Peyer's patch (tissue), 4 donors: ENCODE measurements around the gene ING4. TPM values are rescaled to one million over a fixed set of nuclear protein-coding genes. Genes with fewer than 3 reads are reported as not detected.

Experiments used
- DNase-seq, 3 donors: peaks; one replicate each; pipeline ENCODE4 v3.0.0-alpha.2; 2017 to 2019
- H3K27ac ChIP-seq, 4 donors: fragments of 200-600 bp; sonication (generic); one replicate each; pipeline ENCODE4 v1.5.1; 2016 to 2019
- H3K27me3 ChIP-seq, 2 donors: fragments of 200-600 bp; sonication (generic); one replicate each; pipeline ENCODE4 v1.5.1; 2019
- H3K36me3 ChIP-seq, 3 donors: fragments of 200-600 bp; sonication (generic); one replicate each; pipeline ENCODE4 v1.5.1; 2016 to 2019
- H3K4me1 ChIP-seq, 4 donors: fragments of 200-600 bp; sonication (generic); one replicate each; pipeline ENCODE4 v1.5.1; 2016 to 2019
- H3K4me3 ChIP-seq, 4 donors: fragments of 200-600 bp; sonication (generic); 1 replicate in 3 of 4; 2 replicates in 1 of 4; pipeline ENCODE4 v1.5.1; 2016 to 2019; ENCODE audit warnings: mild to moderate bottlenecking in 1 of 4
- H3K9me3 ChIP-seq, 4 donors: fragments of 200-600 bp; sonication (generic); one replicate each; pipeline ENCODE4 v1.5.1; 2016 to 2019; ENCODE audit warnings: mild to moderate bottlenecking in 1 of 4
- CTCF ChIP-seq, 6 experiments: fragments of 450-650 bp in 4 of 6; fragments of 200-600 bp in 2 of 6; sonication (generic) in 1 of 6; IDR thresholded peaks; one replicate each; pipeline ENCODE4 v1.5.1; 2017 to 2019; ENCODE audit warnings: antibody characterized with exemption in 6 of 6, mild to moderate bottlenecking in 3 of 6, moderate library complexity in 1 of 6
- POLR2A ChIP-seq, 2 donors: fragments of 450-650 bp; IDR thresholded peaks; one replicate each; pipeline ENCODE4 v1.5.1; 2017; ENCODE audit warnings: antibody characterized with exemption in 2 of 2, mild to moderate bottlenecking in 2 of 2, moderate library complexity in 2 of 2
- total RNA-seq, 4 donors: library from RNA; depleted of rRNA; stranded (reverse); fragments of >200 nt; gene quantifications; one replicate each; pipeline ENCODE4 v1.1.0, GENCODE V29; 2016

Gene ING4
- total RNA-seq, 4 donors from 2014 or later, result 32.6 to 109 (median 45.4) TPM

- Histone ChIP-seq H3K4me1 (peaks cover 0 to 10% (median 4%) of the 10 kb centered on the region in 4 donors), H3K27me3 (no peaks in the 10 kb centered on the region), H3K4me3 (peak overlapping the region; percentile 71 to 95 (median 72)), H3K9me3 (no peaks in the 10 kb centered on the region), H3K27ac (peak overlapping the region; percentile 69 to 83 (median 73)), H3K36me3 (peaks cover 0 to 18% (median 0%) of the 10 kb centered on the region in 3 donors)
- no peak for DNase-seq
- TF ChIP-seq POLR2A (IDR thresholded peaks at IDR 0.05) (no peak), CTCF (IDR thresholded peaks at IDR 0.05) (no peak)
Observed at GRCh38 chr12:6662602-6662905, 365 bp downstream of the ING4 start.

DNA sequence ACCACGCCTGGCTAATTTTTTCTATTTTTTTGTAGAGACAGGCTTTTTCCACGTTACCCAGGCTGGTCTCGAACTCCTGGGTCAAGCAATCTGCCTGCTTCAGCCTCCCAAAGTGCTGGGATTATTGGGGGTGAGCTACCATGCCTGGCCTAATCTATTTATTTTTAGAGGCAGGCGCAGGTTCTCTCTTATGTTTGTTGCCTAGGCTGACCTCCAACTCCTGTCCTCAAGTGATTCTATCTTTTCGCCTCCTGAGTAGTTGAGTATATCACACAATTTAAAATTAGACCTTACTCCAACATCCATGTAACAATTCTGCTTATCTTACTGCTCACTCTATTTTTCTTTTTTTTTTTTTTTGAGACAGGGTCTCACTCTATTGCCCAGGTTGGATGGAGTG, 8.9 kb downstream of the ING4 start:
- Histone ChIP-seq H3K36me3 (peaks cover 0 to 83% (median 0%) of the 10 kb centered on the region in 3 donors), H3K27ac (no peak overlapping the region), H3K9me3 (no peaks in the 10 kb centered on the region), H3K27me3 (no peaks in the 10 kb centered on the region), H3K4me3 (no peak overlapping the region), H3K4me1 (no peaks in the 10 kb centered on the region)
- TF ChIP-seq CTCF (IDR thresholded peaks at IDR 0.05), result no peak
- no peak for TF ChIP-seq POLR2A (IDR thresholded peaks at IDR 0.05)
- DNase-seq, result no peak

- Histone ChIP-seq H3K36me3 (peaks cover 0 to 86% (median 0%) of the 10 kb centered on the region in 3 donors), H3K4me3 (no peak overlapping the region), H3K4me1 (no peaks in the 10 kb centered on the region), H3K27ac (no peak overlapping the region), H3K27me3 (no peaks in the 10 kb centered on the region), H3K9me3 (no peaks in the 10 kb centered on the region)
- TF ChIP-seq CTCF (IDR thresholded peaks at IDR 0.05) (no peak), POLR2A (IDR thresholded peaks at IDR 0.05) (no peak)
- no peak for DNase-seq
Observed at GRCh38 chr12:6653342-6653741, 9.6 kb downstream of the ING4 start.

GRCh38 chr12:6652391-6652790, 10.5 kb downstream of the ING4 start:
- Histone ChIP-seq H3K36me3 (peaks cover 0 to 82% (median 0%) of the 10 kb centered on the region in 3 donors), H3K27ac (no peak overlapping the region)

GRCh38 chr12:6650832-6651231, 12.1 kb downstream of the ING4 start:
- TF ChIP-seq POLR2A (IDR thresholded peaks at IDR 0.05) (no peak), CTCF (IDR thresholded peaks at IDR 0.05) (no peak)
- no peak overlapping the region for H3K4me3 ChIP-seq
- no peak overlapping the region for H3K27ac ChIP-seq
- no peaks in the 10 kb centered on the region for H3K27me3 ChIP-seq
- peaks cover 0 to 18% (median 5%) of the 10 kb centered on the region in 4 donors for H3K4me1 ChIP-seq
- DNase-seq, result no peak
- no peaks in the 10 kb centered on the region for H3K9me3 ChIP-seq
- peaks cover 0 to 69% (median 0%) of the 10 kb centered on the region in 3 donors for H3K36me3 ChIP-seq

More at GRCh38 chr12:6652391-6652790, 10.5 kb downstream of the ING4 start:
- Histone ChIP-seq H3K4me1 (peaks cover 0 to 3% (median 1%) of the 10 kb centered on the region in 4 donors), H3K4me3 (no peak overlapping the region), H3K27me3 (no peaks in the 10 kb centered on the region), H3K9me3 (no peaks in the 10 kb centered on the region)
- TF ChIP-seq POLR2A (IDR thresholded peaks at IDR 0.05), result no peak
- no peak for TF ChIP-seq CTCF (IDR thresholded peaks at IDR 0.05)
- DNase-seq, result no peak
